GM12878 (cell line): ENCODE measurements around the gene ZNF324. TPM values are rescaled to one million over a fixed set of nuclear protein-coding genes. Genes with fewer than 3 reads are reported as not detected.

Experiments used
- ATAC-seq: fragments of 200-7000 bp; cut with Tn5 transposase; 3 replicates; pipeline ENCODE4 v1.9.1; 2020; ENCODE audit warnings: mild to moderate bottlenecking, moderate library complexity
- BruUV-seq: library from RNA; stranded (reverse); fragments of 400-500 nt; replicated peaks from 2 replicates; lab custom pipeline; 2021; lab: Mats Ljungman, UMichigan
- CTCF ChIA-PET: fragments of 300-600 bp; sonication (Branson Sonifier 250); formaldehyde crosslinking; extraction: SDS; loops from one replicate; lab custom pipeline; 2021; ENCODE audit warnings: inconsistent platforms; lab: Yijun Ruan, JAX
- POLR2A ChIA-PET: fragments of 350-600 bp; formaldehyde crosslinking; extraction: SDS; loops from one replicate; lab custom pipeline; 2021; ENCODE audit warnings: inconsistent platforms; lab: Charles Lee
- RAD21 ChIA-PET: fragments of 300-600 bp; sonication (Branson Sonifier 250); formaldehyde crosslinking; loops from one replicate; lab custom pipeline; 2023; ENCODE audit warnings: antibody characterized with exemption; ENCODE audit not compliant: unreplicated experiment; lab: Charles Lee
- SMC1A ChIA-PET: fragments of 300-600 bp; sonication (Branson Sonifier 250); formaldehyde crosslinking; loops from one replicate; lab custom pipeline; 2023; ENCODE audit not compliant: unreplicated experiment, uncharacterized antibody; lab: Charles Lee
- DNase-seq: peaks from one replicate; pipeline ENCODE4 v3.0.0-alpha.2; 2011; ENCODE audit warnings: low read depth, low spot score
- FAIRE-seq: peaks from 3 replicates; lab custom pipeline; 2011; peaks lifted over from hg19 to GRCh38; lab: Jason Lieb, UNC
- H2AFZ ChIP-seq: 2 replicates; pipeline ENCODE4 v1.6.0; 2011; ENCODE audit warnings: low read depth, low read length, control low read depth; ENCODE audit not compliant: control insufficient read depth
- H3K27ac ChIP-seq: 2 replicates; pipeline ENCODE4 v1.5.1; 2011; ENCODE audit warnings: control low read depth; ENCODE audit not compliant: control insufficient read depth, insufficient read depth
- H3K27me3 ChIP-seq, 2 experiments: replicated peaks in 1 of 2; 2 replicates each; pipeline versions ENCODE4 v1.6.0 to v1.6.1; 2011; ENCODE audit warnings: low read length in 1 of 2; ENCODE audit not compliant: control insufficient read depth in 2 of 2, insufficient read depth in 2 of 2
- H3K36me3 ChIP-seq, 2 experiments: 2 replicates each; pipeline ENCODE4 v1.5.1; 2011; ENCODE audit warnings: low read length in 1 of 2; ENCODE audit not compliant: control insufficient read depth in 2 of 2, insufficient read depth in 2 of 2
- H3K4me1 ChIP-seq: 2 replicates; pipeline ENCODE4 v1.6.1; 2011; ENCODE audit warnings: mild to moderate bottlenecking, low read length, moderate library complexity, mixed read lengths; ENCODE audit not compliant: control insufficient read depth, insufficient read depth
- H3K4me2 ChIP-seq: 2 replicates; pipeline ENCODE4 v1.6.0; 2011; ENCODE audit warnings: control low read depth; ENCODE audit not compliant: control insufficient read depth, insufficient read depth
- H3K4me3 ChIP-seq: fragments of 200-600 bp; sonication (generic); 2 replicates; pipeline ENCODE4 v1.5.1; 2016
- H3K79me2 ChIP-seq: 2 replicates; pipeline ENCODE4 v1.6.0; 2011; ENCODE audit warnings: low read length; ENCODE audit not compliant: control insufficient read depth, insufficient read depth
- H3K9ac ChIP-seq: 2 replicates; pipeline ENCODE4 v1.8.0; 2011; ENCODE audit warnings: low read length, control low read depth, mixed read lengths; ENCODE audit not compliant: control insufficient read depth, insufficient read depth
- H3K9me3 ChIP-seq: replicated peaks from 3 replicates; pipeline ENCODE4 v1.5.1; 2011; ENCODE audit warnings: mild to moderate bottlenecking, low read length; ENCODE audit not compliant: control insufficient read depth, insufficient read depth
- H4K20me1 ChIP-seq: 2 replicates; pipeline ENCODE4 v1.6.0; 2011; ENCODE audit not compliant: control insufficient read depth, insufficient read depth
- BACH1 ChIP-seq: fragments of 450-650 bp; IDR thresholded peaks from 2 replicates; pipeline ENCODE4 v1.6.1; 2017; ENCODE audit warnings: mild to moderate bottlenecking, borderline replicate concordance
- BHLHE40 ChIP-seq, 2 experiments: fragments of 450-650 bp in 1 of 2; IDR thresholded peaks; 2 replicates each; pipeline ENCODE4 v1.6.1; 2011 to 2017; ENCODE audit warnings: low read depth in 2 of 2, borderline replicate concordance in 1 of 2, improper control_type of control experiment in 1 of 2, low read length in 1 of 2, mild to moderate bottlenecking in 1 of 2
- BRCA1 ChIP-seq: IDR thresholded peaks from 2 replicates; pipeline ENCODE4 v1.6.1; 2011; ENCODE audit warnings: low read depth, low read length, improper control_type of control experiment
- EZH2 ChIP-seq: IDR thresholded peaks from 2 replicates; pipeline ENCODE4 v1.6.1; 2012; ENCODE audit warnings: low read depth, mild to moderate bottlenecking, control low read depth, inconsistent platforms, low read length, borderline replicate concordance; ENCODE audit not compliant: control insufficient read depth
- IKZF2 ChIP-seq, 2 experiments: fragments of 450-650 bp; IDR thresholded peaks; 2 replicates each; pipeline ENCODE4 v1.6.1; 2017; ENCODE audit warnings: mild to moderate bottlenecking in 2 of 2, moderate library complexity in 2 of 2
- NFXL1 ChIP-seq: fragments of 450-650 bp; IDR thresholded peaks from 2 replicates; pipeline ENCODE4 v1.6.1; 2017; ENCODE audit warnings: antibody characterized with exemption, mild to moderate bottlenecking, borderline replicate concordance
- NR2C1 ChIP-seq: fragments of 450-650 bp; IDR thresholded peaks from 2 replicates; pipeline ENCODE4 v1.6.1; 2017; ENCODE audit warnings: antibody characterized with exemption, mild to moderate bottlenecking, moderate library complexity
- PAX5 ChIP-seq: IDR thresholded peaks from 2 replicates; pipeline ENCODE4 v1.6.1; 2011; ENCODE audit warnings: low read depth, low read length, borderline replicate concordance
- SMAD5 ChIP-seq: IDR thresholded peaks from 2 replicates; pipeline ENCODE4 v1.6.1; 2016; ENCODE audit warnings: antibody characterized with exemption, low read depth
- STAT1 ChIP-seq: fragments of 450-650 bp; conservative IDR thresholded peaks from 2 replicates; pipeline ENCODE4 v1.6.1; 2014; ENCODE audit warnings: antibody characterized with exemption, mild to moderate bottlenecking
- WGBS: methylation state at CpG from one replicate; pipeline ENCODE4 v1.1.6; 2016; ENCODE audit warnings: low lambda C conversion rate; ENCODE audit not compliant: insufficient replicate concordance, insufficient coverage; ENCODE audit errors: missing lambda C conversion rate; 5-methylcytosine and 5-hydroxymethylcytosine counted together
- in situ Hi-C: fragments of 300-500 bp; cut with MboI; formaldehyde crosslinking; loops from 9 replicates; pipeline ENCODE4 v1.14.3; 2018; ENCODE audit warnings: mixed read lengths
- intact Hi-C: fragments of 100-400 bp; cut with micrococcal nuclease; formaldehyde crosslinking; loops from one replicate; pipeline ENCODE4 v1.14.2; 2022; ENCODE audit not compliant: unreplicated experiment
- polyA plus RNA-seq, 11 experiments: library from polyadenylated mRNA; depleted of rRNA in 4 of 11; unstranded in 6 of 11; stranded (reverse) in 5 of 11; fragments of >200 nt; fragmentation: Nextera tagmentation in 4 of 11; fragmentation: Illumina TruSeq in 1 of 11; extraction: Ambion mirVana in 4 of 11; extraction: Trizol in 1 of 11; gene quantifications; 1 replicate in 1 of 11; 2 replicates in 10 of 11; pipeline versions ENCODE4 v1.2.1 to v1.2.3, GENCODE V29; 2011 to 2016; ENCODE audit warnings: inconsistent platforms in 2 of 11, missing spikeins in 2 of 11, low read depth in 1 of 11
- total RNA-seq, 4 experiments: library from RNA; depleted of rRNA in 3 of 4; stranded (reverse); fragments of >200 nt in 3 of 4; fragmentation: Illumina TruSeq in 1 of 4; extraction: Trizol in 1 of 4; gene quantifications; 2 replicates each; pipeline versions ENCODE4 v1.2.1 to v1.2.3, GENCODE V29; 2013 to 2021
- TF ChIP-seq, protein P1 (sequence below): fragments of 450-650 bp; IDR thresholded peaks from 2 replicates; pipeline ENCODE4 v1.6.1; 2017; ENCODE audit warnings: mild to moderate bottlenecking
- TF ChIP-seq, protein P2 (sequence below): fragments of 450-650 bp; IDR thresholded peaks from 2 replicates; pipeline ENCODE4 v1.6.1; 2017; ENCODE audit warnings: mild to moderate bottlenecking, moderate library complexity
- TF ChIP-seq, protein P3 (sequence below): fragments of 150-350 bp; IDR thresholded peaks from 2 replicates; pipeline ENCODE4 v1.6.1; 2014; ENCODE audit warnings: mild to moderate bottlenecking, low read depth, low read length

ZNF324 gene
- total and polyA plus RNA-seq, 10 of the 15 experiments (the other 5 are each of a cell fraction or from before 2014, with no cell fraction given) = 0.71 to 13.9 (median 7.0) TPM

DNA sequence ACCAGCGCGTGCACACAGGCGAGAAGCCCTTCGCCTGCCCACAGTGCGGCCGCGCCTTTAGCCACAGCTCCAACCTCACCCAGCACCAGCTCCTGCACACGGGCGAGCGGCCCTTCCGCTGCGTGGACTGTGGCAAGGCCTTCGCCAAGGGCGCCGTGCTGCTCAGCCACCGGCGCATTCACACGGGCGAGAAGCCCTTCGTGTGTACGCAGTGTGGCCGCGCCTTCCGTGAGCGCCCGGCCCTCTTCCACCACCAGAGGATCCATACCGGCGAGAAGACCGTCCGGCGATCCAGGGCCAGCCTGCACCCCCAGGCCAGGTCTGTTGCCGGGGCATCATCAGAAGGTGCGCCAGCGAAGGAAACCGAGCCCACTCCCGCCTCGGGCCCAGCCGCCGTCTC lies 4.9 kb downstream of the ZNF324 start:
- ChIA-PET CTCF (no interaction called here), RAD21 (no interaction called here)
- no peak for ATAC-seq

More for the DNA sequence above, 4.9 kb downstream of the ZNF324 start:
- whole genome bisulfite sequencing = 98% methylated on average over 38 of the region's 39 CpGs
- intact Hi-C loops = no loop called here
- no TSS peak for BruUV-seq
- peaks cover 7% of the 10 kb centered on the region in 2 experiments for H3K36me3 ChIP-seq
- POLR2A ChIA-PET = no interaction called here
- no peak overlapping the region for H3K27ac ChIP-seq
- no peaks in the 10 kb centered on the region for H3K9me3 ChIP-seq
- DNase-seq = no peak
- H3K9ac ChIP-seq = no peak overlapping the region
- TF ChIP-seq NR2C1 (no peak), STAT1 (no peak), BHLHE40 (IDR thresholded peaks at IDR 0.05; ENCODE audit: borderline replicate concordance in 1 of 2, low read depth in 2 of 2, low read length in 1 of 2) (no peak), BRCA1 (no peak), PAX5 (no peak), NFXL1 (no peak), SMAD5 (no peak), IKZF2 (IDR thresholded peaks at IDR 0.05) (no peak), BACH1 (no peak), EZH2 (no peak)
- TF ChIP-seq, protein P1, sequence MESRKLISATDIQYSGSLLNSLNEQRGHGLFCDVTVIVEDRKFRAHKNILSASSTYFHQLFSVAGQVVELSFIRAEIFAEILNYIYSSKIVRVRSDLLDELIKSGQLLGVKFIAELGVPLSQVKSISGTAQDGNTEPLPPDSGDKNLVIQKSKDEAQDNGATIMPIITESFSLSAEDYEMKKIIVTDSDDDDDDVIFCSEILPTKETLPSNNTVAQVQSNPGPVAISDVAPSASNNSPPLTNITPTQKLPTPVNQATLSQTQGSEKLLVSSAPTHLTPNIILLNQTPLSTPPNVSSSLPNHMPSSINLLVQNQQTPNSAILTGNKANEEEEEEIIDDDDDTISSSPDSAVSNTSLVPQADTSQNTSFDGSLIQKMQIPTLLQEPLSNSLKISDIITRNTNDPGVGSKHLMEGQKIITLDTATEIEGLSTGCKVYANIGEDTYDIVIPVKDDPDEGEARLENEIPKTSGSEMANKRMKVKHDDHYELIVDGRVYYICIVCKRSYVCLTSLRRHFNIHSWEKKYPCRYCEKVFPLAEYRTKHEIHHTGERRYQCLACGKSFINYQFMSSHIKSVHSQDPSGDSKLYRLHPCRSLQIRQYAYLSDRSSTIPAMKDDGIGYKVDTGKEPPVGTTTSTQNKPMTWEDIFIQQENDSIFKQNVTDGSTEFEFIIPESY = no peak
- TF ChIP-seq, protein P2, sequence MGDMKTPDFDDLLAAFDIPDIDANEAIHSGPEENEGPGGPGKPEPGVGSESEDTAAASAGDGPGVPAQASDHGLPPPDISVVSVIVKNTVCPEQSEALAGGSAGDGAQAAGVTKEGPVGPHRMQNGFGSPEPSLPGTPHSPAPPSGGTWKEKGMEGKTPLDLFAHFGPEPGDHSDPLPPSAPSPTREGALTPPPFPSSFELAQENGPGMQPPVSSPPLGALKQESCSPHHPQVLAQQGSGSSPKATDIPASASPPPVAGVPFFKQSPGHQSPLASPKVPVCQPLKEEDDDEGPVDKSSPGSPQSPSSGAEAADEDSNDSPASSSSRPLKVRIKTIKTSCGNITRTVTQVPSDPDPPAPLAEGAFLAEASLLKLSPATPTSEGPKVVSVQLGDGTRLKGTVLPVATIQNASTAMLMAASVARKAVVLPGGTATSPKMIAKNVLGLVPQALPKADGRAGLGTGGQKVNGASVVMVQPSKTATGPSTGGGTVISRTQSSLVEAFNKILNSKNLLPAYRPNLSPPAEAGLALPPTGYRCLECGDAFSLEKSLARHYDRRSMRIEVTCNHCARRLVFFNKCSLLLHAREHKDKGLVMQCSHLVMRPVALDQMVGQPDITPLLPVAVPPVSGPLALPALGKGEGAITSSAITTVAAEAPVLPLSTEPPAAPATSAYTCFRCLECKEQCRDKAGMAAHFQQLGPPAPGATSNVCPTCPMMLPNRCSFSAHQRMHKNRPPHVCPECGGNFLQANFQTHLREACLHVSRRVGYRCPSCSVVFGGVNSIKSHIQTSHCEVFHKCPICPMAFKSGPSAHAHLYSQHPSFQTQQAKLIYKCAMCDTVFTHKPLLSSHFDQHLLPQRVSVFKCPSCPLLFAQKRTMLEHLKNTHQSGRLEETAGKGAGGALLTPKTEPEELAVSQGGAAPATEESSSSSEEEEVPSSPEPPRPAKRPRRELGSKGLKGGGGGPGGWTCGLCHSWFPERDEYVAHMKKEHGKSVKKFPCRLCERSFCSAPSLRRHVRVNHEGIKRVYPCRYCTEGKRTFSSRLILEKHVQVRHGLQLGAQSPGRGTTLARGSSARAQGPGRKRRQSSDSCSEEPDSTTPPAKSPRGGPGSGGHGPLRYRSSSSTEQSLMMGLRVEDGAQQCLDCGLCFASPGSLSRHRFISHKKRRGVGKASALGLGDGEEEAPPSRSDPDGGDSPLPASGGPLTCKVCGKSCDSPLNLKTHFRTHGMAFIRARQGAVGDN = no peak
- TF ChIP-seq, protein P3, sequence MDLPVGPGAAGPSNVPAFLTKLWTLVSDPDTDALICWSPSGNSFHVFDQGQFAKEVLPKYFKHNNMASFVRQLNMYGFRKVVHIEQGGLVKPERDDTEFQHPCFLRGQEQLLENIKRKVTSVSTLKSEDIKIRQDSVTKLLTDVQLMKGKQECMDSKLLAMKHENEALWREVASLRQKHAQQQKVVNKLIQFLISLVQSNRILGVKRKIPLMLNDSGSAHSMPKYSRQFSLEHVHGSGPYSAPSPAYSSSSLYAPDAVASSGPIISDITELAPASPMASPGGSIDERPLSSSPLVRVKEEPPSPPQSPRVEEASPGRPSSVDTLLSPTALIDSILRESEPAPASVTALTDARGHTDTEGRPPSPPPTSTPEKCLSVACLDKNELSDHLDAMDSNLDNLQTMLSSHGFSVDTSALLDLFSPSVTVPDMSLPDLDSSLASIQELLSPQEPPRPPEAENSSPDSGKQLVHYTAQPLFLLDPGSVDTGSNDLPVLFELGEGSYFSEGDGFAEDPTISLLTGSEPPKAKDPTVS = no peak
- TF ChIP-seq, all 136 proteins: peak for 0
- Histone ChIP-seq H3K4me2 (no peak overlapping the region), H3K79me2 (peaks cover 17% of the 10 kb centered on the region), H2AFZ (no peak overlapping the region), H3K4me3 (no peak overlapping the region), H3K4me1 (peaks cover 14% of the 10 kb centered on the region), H4K20me1 (no peaks in the 10 kb centered on the region), H3K27me3 (no peaks in the 10 kb centered on the region)
- in situ Hi-C loops = no loop called here
- FAIRE-seq = no peak
- SMC1A ChIA-PET = interaction anchor here (0.6 kb wide), 1 partner anchor 725 kb away, joined by 3 read pairs; the partner anchor contains the start of gene ZNF776
